Panc1 (cell line): ENCODE measurements around the gene DPEP1. TPM values are rescaled to one million over a fixed set of nuclear protein-coding genes. Genes with fewer than 3 reads are reported as not detected.

ENCODE experiments used
- ATAC-seq: fragments of 200-7000 bp; cut with Tn5 transposase; 2 replicates; pipeline ENCODE4 v1.9.1; 2020; ENCODE audit warnings: mild to moderate bottlenecking, moderate library complexity
- BruUV-seq: library from RNA; stranded (reverse); fragments of 400-500 nt; replicated peaks from 2 replicates; lab custom pipeline; 2021; lab: Mats Ljungman, UMichigan
- CTCF ChIA-PET: fragments of 300-600 bp; sonication (Branson Sonifier 250); formaldehyde crosslinking; loops from one replicate; lab custom pipeline; 2022; ENCODE audit warnings: antibody characterized with exemption; lab: Charles Lee
- POLR2A ChIA-PET: fragments of 300-600 bp; sonication (Branson Sonifier 250); formaldehyde crosslinking; loops from one replicate; lab custom pipeline; 2022; ENCODE audit warnings: antibody characterized with exemption; lab: Charles Lee
- DNase-seq: peaks from one replicate; pipeline ENCODE4 v3.0.0-alpha.2; 2010; ENCODE audit warnings: low read depth, low spot score
- H3K27ac ChIP-seq: 2 replicates; pipeline ENCODE4 v1.5.1; 2011; ENCODE audit warnings: mild to moderate bottlenecking, low read length, inconsistent platforms
- H3K27me3 ChIP-seq: fragments of 200-500 bp; sonication (Bioruptor generic); 2 replicates; pipeline ENCODE4 v1.6.0; 2014; ENCODE audit warnings: low read length, inconsistent platforms; ENCODE audit not compliant: control insufficient read depth, insufficient read depth
- H3K36me3 ChIP-seq: fragments of 200-500 bp; sonication (Bioruptor generic); 2 replicates; pipeline ENCODE4 v1.5.1; 2014; ENCODE audit warnings: inconsistent platforms, mild to moderate bottlenecking, low read length, moderate library complexity; ENCODE audit not compliant: control insufficient read depth, insufficient read depth
- H3K4me1 ChIP-seq: 2 replicates; pipeline ENCODE4 v1.5.1; 2011; ENCODE audit warnings: inconsistent platforms, mild to moderate bottlenecking, low read length, moderate library complexity; ENCODE audit not compliant: control insufficient read depth, insufficient read depth
- H3K4me3 ChIP-seq, 2 experiments: 2 replicates each; pipeline ENCODE4 v1.5.1; 2011 to 2012; ENCODE audit warnings: low read depth in 2 of 2, low read length in 2 of 2, mild to moderate bottlenecking in 2 of 2, inconsistent platforms in 1 of 2, moderate library complexity in 1 of 2
- H3K9me3 ChIP-seq: fragments of 200-500 bp; sonication (Bioruptor generic); 2 replicates; pipeline ENCODE4 v1.5.1; 2014; ENCODE audit warnings: low read depth, mild to moderate bottlenecking, inconsistent platforms, low read length, moderate library complexity; ENCODE audit not compliant: control insufficient read depth, insufficient read depth
- CTCF ChIP-seq: fragments of 450-650 bp; IDR thresholded peaks from 2 replicates; pipeline ENCODE4 v1.5.1; 2017; ENCODE audit warnings: mild to moderate bottlenecking
- POLR2AphosphoS5 ChIP-seq: IDR thresholded peaks from 2 replicates; pipeline ENCODE4 v1.6.1; 2012; ENCODE audit warnings: mild to moderate bottlenecking, low read depth, low read length, moderate library complexity
- REST ChIP-seq, 2 experiments: IDR thresholded peaks; 2 replicates each; pipeline ENCODE4 v1.6.1; 2011 to 2012; ENCODE audit warnings: low read depth in 2 of 2, control low read depth in 1 of 2, low read length in 1 of 2, mild to moderate bottlenecking in 1 of 2, moderate library complexity in 1 of 2; ENCODE audit not compliant: insufficient read depth in 1 of 2
- SIN3A ChIP-seq: IDR thresholded peaks from 2 replicates; pipeline ENCODE4 v1.6.1; 2012; ENCODE audit warnings: low read depth, mild to moderate bottlenecking, low read length, moderate library complexity, borderline replicate concordance; ENCODE audit not compliant: insufficient read depth
- TCF7L2 ChIP-seq: IDR thresholded peaks from 2 replicates; pipeline ENCODE4 v1.6.1; 2011; ENCODE audit warnings: mild to moderate bottlenecking, low read depth, low read length, inconsistent platforms
- in situ Hi-C: cut with HindIII; loops from 2 replicates; pipeline ENCODE4 v1.10.0; 2016; ENCODE audit warnings: low sequenced_read_pairs, low pct_unique_long_range_greater_than_20kb
- intact Hi-C: fragments of 100-400 bp; cut with micrococcal nuclease; formaldehyde crosslinking; loops from one replicate; pipeline ENCODE4 v1.10.0; 2022; ENCODE audit not compliant: unreplicated experiment
- total RNA-seq: library from RNA; stranded (reverse); gene quantifications from one replicate; pipeline ENCODE4 v1.2.1, GENCODE V29; 2021; ENCODE audit not compliant: unreplicated experiment

The DPEP1 gene
- total RNA-seq, 1 experiment from 2014 or later, result 0.18 TPM

- no peaks in the 10 kb centered on the region for H3K9me3 ChIP-seq
- H3K27ac ChIP-seq, result no peak overlapping the region
- CTCF ChIA-PET, result no interaction called here
- POLR2A ChIA-PET, result no interaction called here
- no peak for ATAC-seq
- in situ Hi-C loops, result no loop called here
- intact Hi-C loops, result loop anchor here (5.0 kb wide), 2 partner anchors 39 to 69 kb away; no protein-coding TSS in a partner anchor
- H3K4me3 ChIP-seq, result no peak overlapping the region
- no peak for DNase-seq
- TF ChIP-seq CTCF (no peak), TCF7L2 (no peak), REST (IDR thresholded peaks at IDR 0.05; ENCODE audit: insufficient read depth in 1 of 2, low read depth in 2 of 2, low read length in 1 of 2) (no peak), SIN3A (no peak), POLR2AphosphoS5 (no peak)
- no TSS peak for BruUV-seq
- no peaks in the 10 kb centered on the region for H3K27me3 ChIP-seq
- peaks cover 7% of the 10 kb centered on the region for H3K4me1 ChIP-seq
- no peaks in the 10 kb centered on the region for H3K36me3 ChIP-seq
These were observed 28.1 kb downstream of the DPEP1 start for GRCh38 chr16:89641458-89642119.

GRCh38 chr16:89642574-89642973, 29.1 kb downstream of the DPEP1 start:
- CTCF ChIA-PET, result no interaction called here
- ATAC-seq (no peak), DNase-seq (no peak)
- Histone ChIP-seq H3K36me3 (no peaks in the 10 kb centered on the region), H3K27ac (no peak overlapping the region), H3K4me1 (peaks cover 7% of the 10 kb centered on the region), H3K4me3 (no peak overlapping the region), H3K9me3 (no peaks in the 10 kb centered on the region), H3K27me3 (no peaks in the 10 kb centered on the region)
- POLR2A ChIA-PET, result no interaction called here
- in situ Hi-C loops (no loop called here), intact Hi-C loops (loop anchor here (5.0 kb wide), 2 partner anchors 40 to 70 kb away; no protein-coding TSS in a partner anchor)
- BruUV-seq, result no TSS peak
- TF ChIP-seq REST (IDR thresholded peaks at IDR 0.05; ENCODE audit: insufficient read depth in 1 of 2, low read depth in 2 of 2, low read length in 1 of 2) (no peak), SIN3A (no peak), TCF7L2 (no peak), CTCF (no peak), POLR2AphosphoS5 (no peak)
